ENCODE measurements around the gene CYB561. TPM values are rescaled to one million over a fixed set of nuclear protein-coding genes. Genes with fewer than 3 reads are reported as not detected.
A peak's percentile ranks its signal among the peaks of the same experiment; 100 is the strongest.

The CYB561 gene
- total and polyA plus RNA-seq, 9 of the 15 experiments (the other 6 are each of a cell fraction or from before 2014, with no cell fraction given): 4.0 to 30.8 (median 17.4) TPM

DNA sequence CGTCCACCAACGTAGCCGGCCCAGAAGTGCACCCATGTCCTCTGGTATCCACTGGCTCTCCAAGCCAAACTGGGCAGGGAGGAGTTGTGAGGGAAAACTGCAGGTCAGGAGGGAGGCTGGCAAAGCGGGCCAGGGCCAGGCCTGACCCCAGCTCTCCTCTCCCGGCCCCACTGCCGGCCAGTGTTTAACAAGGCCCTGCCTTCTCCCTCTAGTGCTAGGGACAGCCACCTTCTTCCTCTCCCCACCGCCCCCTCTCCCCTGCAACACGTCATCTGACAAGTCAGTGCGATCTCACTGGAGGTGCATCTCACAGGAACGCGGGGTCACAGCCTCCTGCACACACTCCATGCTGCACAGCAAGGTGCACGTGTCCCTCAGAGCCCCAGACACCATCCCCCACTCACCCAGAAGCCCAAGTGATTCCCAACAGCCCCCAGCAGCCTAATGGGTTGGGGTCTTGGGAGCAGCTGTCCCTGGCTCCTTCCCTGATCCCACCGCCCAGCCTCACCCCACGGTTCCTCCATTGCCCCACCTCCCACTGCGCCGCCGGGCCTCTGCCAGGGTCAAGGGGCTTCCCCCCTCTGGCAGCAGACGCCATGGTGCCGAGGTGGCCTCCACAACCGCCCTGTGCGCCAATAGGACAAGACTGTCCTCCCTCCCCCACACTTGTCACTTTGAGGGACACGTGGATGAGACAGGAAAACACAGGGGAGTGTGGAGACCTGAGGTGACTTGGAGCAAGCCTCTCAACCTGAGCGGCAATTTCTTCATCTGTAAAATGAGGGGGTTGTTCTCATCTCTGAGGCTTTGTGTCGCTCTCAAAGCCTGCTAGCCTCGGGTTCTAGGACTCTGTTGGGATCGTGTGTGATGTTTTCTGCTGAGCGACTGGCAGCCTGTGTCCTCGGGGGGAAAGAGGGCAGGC, 29.6 kb upstream of the CYB561 start (continued):
- TF ChIP-seq MEIS2 (IDR thresholded peaks at IDR 0.05; ENCODE audit: partially characterized antibody) (no peak), RBBP5 (IDR thresholded peaks at IDR 0.05; ENCODE audit: borderline replicate concordance, insufficient read depth, low read length, poor library complexity, severe bottlenecking) (peak; percentile 13), CREM (IDR thresholded peaks at IDR 0.05; ENCODE audit: low read depth) (0 out of 2 replicates have a peak, but pooled peaks have one; percentile 44), L3MBTL2 (IDR thresholded peaks at IDR 0.05) (peak; percentile 33; the same call in 1 of the 2 replicates), ZNF408 (CRISPR knock-in tag; IDR thresholded peaks at IDR 0.05; ENCODE audit: low read depth) (no peak), TCF7L2 (IDR thresholded peaks at IDR 0.05; ENCODE audit: low read depth, low read length) (no peak), ZNF316 (IDR thresholded peaks at IDR 0.05) (no peak), CBFA2T2 (conservative IDR thresholded peaks at IDR 0.05) (0 out of 2 replicates have a peak, but pooled peaks have one; percentile 8), CBFB (CRISPR knock-in tag; IDR thresholded peaks at IDR 0.05) (0 out of 2 replicates have a peak, but pooled peaks have one; percentile 24), BHLHE40 (IDR thresholded peaks at IDR 0.05; ENCODE audit: low read length) (0 out of 2 replicates have a peak, but pooled peaks have one; percentile 8)
- TF ChIP-seq, protein P1, sequence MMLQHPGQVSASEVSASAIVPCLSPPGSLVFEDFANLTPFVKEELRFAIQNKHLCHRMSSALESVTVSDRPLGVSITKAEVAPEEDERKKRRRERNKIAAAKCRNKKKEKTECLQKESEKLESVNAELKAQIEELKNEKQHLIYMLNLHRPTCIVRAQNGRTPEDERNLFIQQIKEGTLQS (IDR thresholded peaks at IDR 0.05): no peak
- TF ChIP-seq, protein P1 (CRISPR knock-in tag; conservative IDR thresholded peaks at IDR 0.05): no peak
- TF ChIP-seq, protein P2, sequence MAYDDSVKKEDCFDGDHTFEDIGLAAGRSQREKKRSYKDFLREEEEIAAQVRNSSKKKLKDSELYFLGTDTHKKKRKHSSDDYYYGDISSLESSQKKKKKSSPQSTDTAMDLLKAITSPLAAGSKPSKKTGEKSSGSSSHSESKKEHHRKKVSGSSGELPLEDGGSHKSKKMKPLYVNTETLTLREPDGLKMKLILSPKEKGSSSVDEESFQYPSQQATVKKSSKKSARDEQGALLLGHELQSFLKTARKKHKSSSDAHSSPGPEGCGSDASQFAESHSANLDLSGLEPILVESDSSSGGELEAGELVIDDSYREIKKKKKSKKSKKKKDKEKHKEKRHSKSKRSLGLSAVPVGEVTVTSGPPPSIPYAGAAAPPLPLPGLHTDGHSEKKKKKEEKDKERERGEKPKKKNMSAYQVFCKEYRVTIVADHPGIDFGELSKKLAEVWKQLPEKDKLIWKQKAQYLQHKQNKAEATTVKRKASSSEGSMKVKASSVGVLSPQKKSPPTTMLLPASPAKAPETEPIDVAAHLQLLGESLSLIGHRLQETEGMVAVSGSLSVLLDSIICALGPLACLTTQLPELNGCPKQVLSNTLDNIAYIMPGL (CRISPR knock-in tag; IDR thresholded peaks at IDR 0.05): no peak
- TF ChIP-seq, protein P3, sequence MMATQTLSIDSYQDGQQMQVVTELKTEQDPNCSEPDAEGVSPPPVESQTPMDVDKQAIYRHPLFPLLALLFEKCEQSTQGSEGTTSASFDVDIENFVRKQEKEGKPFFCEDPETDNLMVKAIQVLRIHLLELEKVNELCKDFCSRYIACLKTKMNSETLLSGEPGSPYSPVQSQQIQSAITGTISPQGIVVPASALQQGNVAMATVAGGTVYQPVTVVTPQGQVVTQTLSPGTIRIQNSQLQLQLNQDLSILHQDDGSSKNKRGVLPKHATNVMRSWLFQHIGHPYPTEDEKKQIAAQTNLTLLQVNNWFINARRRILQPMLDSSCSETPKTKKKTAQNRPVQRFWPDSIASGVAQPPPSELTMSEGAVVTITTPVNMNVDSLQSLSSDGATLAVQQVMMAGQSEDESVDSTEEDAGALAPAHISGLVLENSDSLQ (IDR thresholded peaks at IDR 0.05): no peak
